HUDEP-2 (cell line): Measurements from ENCODE around the gene PANX3.

Experiments used
- DNase-seq, 76 experiments: peaks; one replicate each; lab custom pipeline; 2025; ENCODE audit not compliant: unreplicated experiment in 76 of 76; lab: John Stamatoyannopoulos, UW

Gene PANX3

DNA sequence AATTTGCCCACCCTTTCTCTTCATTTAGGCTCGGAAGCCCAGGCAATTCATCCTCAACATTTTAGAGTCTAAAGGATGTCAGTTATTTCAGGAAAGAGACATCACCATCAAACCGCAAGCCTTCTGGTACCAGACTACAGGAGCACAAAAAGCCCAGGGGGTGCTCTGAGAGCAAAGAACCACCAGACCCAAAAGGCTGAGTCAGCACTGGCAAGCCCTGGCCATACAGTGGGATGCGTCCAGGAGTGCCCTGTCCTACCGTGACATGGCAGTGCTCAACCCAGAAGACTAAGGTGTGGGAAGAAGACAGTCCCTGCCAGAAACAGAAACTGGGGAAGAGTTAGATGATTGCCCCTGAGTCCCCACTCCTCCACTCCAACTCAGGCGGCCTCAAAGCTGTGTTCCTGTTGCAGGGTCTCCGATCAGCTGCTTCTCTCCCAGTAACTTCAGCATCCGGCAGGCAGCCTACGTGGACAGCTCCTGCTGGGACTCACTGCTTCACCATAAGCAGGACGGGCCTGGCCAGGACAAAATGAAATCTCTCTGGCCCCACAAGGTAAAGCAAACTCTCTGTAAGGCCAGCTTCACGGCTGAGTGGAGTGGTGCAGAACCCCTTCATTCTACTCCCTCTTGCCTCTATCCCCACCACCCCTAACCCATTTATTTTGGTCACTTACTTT is 1.5 kb downstream of the PANX3 start:
- no peak for DNase-seq

GRCh38 chr11:124618863-124619262 is 7.6 kb downstream of the PANX3 start:
- DNase-seq: no peak

- peak in 74 of 76 experiments; percentile 30 to 87 (median 74) for DNase-seq
Measured at GRCh38 chr11:124622531-124623451, 11.6 kb downstream of the PANX3 start, which contains the start of gene TBRG1. TBRG1 (plus strand) TSS chr11:124622864; CDS start chr11:124623084, 220 bp downstream.

GRCh38 chr11:124623861-124624525 is 12.8 kb downstream of the PANX3 start:
- no peak for DNase-seq

- DNase-seq: peak in 2 of 76 experiments; percentile 7 to 24
Measured at GRCh38 chr11:124625504-124626168, 14.4 kb downstream of the PANX3 start.

DNA sequence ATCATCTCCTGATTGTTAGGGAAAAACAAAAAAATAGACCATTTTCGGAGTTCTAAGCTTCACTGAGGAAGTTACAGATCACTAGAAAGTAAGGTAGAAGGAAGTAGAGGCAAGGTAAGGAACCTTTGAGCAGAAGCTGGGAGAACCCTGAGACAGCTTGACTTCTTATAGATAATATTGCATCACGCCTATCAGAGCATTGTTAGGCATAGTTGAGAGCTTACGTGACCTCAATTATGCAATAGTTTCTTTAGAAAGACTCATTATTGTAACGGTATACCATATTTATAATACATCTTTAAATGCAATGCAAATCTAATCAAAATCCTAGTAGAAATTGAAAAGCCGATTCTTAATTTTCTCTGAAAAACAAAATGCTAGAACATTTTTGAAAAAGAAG is 16.3 kb downstream of the PANX3 start:
- no peak for DNase-seq

DNA sequence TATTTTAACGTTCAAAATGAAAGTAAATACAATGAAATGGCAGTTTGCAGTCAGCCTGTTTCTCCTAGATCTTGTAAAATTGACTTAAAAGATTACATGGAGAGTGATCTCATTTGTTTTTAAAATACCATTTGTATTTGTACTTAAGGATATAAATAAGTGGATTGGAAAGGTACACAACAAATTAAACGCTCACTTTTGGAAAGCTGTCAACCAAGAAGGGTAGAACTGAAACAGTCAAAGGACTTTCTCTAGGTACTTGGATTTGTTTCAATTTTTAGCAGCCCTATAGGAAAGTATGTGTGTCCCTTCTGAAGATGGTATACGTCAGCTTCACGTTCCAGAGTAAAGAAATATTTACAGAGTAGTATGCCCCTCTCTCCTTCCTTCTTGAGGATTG is 18.7 kb downstream of the PANX3 start:
- no peak for DNase-seq

DNA sequence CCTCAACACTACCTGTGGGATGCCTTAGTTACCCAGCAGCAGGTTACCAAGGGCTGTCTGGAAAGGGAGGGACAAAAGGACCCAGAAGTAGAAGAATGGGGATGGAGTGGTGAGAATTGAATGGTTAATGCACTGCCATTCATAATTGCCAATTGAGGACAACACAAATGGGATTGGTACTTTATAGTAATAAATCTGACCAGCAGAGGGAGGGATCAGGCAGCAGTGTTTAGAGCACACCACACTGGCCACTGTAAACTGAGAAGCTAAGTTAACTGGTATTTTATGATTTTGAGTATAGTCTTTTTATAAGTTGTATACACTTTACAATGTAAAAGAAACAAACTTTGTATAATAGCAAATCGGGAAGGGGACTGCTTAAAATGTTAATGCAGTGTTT is 22.1 kb downstream of the PANX3 start:
- DNase-seq: peak in 6 of 76 experiments; percentile 2 to 24 (median 14)

GRCh38 chr11:124635932-124636331 is 24.7 kb downstream of the PANX3 start:
- DNase-seq: no peak

DNA sequence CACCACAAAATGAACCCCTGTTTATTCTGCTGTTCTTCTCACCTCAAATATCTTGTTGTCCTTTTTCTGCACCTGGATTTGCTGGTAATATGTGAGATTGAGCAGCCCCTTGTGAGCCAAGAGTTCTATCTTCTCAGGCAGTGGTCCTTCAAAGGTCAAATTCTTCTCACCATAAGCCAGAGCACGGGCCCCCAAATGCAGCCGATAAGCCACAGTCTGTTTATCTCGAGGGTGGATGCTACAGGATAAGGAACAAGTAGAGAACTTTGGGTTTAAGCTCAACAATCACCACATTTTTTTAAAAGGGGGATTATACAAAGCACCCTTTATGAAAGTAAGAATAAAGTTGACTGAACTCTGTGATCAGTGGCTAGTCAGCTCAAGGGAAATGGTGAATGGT is 27.3 kb downstream of the PANX3 start:
- peak in 14 of 76 experiments; percentile 3 to 49 (median 14) for DNase-seq

DNA sequence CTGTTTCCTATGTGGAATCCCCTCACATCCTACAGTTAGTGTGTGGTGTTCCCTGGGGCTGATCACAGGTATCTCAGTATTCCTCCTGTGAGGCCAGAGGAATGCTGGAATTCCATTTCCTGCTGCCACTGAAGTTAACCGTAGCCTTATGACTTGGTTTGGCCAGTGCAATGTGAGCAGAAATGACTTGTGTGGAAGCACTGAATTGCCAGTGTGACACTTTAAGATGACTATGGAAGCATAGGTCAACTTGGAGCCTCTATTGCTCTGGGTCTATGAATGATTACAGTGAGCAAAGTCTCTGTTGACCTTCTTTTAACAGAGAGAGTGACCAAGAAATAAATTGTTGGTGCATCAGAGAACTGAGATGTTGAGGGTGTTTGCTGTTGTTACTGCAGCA is 28.0 kb downstream of the PANX3 start:
- no peak for DNase-seq

GRCh38 chr11:124640666-124641065 is 29.4 kb downstream of the PANX3 start:
- no peak for DNase-seq

DNA sequence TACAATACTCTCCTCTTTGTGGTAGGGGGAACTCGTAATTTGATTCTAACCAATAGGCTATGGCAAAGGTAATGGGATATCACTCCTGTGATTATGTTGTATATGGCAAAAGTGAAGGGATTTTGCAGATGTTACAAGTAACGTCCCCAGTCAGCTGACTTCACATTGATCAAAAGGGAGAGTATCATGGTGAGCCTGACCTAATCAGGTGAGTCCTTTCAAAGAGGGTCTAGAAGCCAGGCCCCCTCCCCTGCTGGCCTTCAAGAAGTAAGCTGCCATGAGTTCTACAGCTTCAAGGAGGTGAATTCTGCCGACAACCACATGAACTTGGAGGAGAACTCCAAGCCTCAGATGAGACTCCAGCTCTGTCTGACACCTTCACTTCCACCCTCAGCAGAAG is 31.4 kb downstream of the PANX3 start:
- DNase-seq: no peak

- DNase-seq: no peak
Measured at GRCh38 chr11:124643042-124643604, 31.9 kb downstream of the PANX3 start.

GRCh38 chr11:124643605-124644425 is 32.6 kb downstream of the PANX3 start:
- peak in 40 of 76 experiments; percentile 3 to 80 (median 45) for DNase-seq

DNA sequence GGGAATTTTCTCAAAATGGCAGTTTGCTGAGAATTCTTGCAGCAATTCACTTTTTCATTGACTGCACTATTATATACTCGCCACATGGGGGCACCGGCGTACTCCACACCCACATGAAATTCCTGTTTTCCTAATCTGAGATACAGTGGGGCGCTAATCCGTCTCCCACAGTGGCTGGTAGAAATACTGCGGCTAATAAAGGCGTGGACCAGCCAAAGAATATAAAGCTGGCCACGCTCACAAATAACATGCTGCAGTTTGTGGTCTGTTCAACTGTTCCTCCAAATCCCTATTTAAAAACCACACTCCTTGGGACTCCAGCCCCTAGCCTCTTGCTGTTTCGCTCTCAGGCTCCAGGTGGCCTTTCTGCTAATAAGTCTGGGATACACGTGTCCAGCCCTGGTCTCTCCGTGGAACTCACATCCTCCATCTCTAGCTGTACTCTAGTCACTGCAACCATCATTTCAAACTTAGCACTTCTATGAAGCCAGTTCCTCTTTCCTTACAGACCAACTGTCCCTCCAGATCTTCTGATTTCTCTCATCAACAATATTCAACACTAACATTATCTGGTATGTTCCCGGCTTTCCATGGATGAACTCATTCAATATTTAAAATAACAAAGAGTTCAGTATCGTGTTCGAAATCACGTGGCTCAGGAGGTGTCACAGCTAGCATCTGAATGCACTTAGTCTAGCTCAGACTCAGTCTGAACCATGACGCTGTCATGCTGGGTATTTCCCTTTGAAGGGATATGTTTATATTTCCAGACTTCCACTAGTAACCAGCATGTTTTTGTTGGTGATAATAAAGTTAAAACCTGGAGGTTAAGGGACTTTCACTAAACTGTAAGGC is 33.4 kb downstream of the PANX3 start:
- DNase-seq: peak in 44 of 76 experiments; percentile 5 to 64 (median 28)

GRCh38 chr11:124646148-124646547 is 34.9 kb downstream of the PANX3 start:
- DNase-seq: no peak

- no peak for DNase-seq
Measured at GRCh38 chr11:124648610-124649009, 37.4 kb downstream of the PANX3 start.
